NCI-H748 (cell line): ENCODE measurements around the gene SS18L1.

Experiments
- DNase-seq: peaks from one replicate; lab custom pipeline; 2025; ENCODE audit not compliant: unreplicated experiment; lab: John Stamatoyannopoulos, UW

SS18L1 gene

GRCh38 chr20:62151835-62152364, 8.3 kb downstream of the SS18L1 start:
- no peak for DNase-seq

- DNase-seq, result no peak
These were observed 12.1 kb downstream of the SS18L1 start for GRCh38 chr20:62155428-62156253.

GRCh38 chr20:62156254-62156556, 12.6 kb downstream of the SS18L1 start:
- DNase-seq, result no peak

GRCh38 chr20:62156592-62157386, 13.2 kb downstream of the SS18L1 start:
- peak; percentile 24 for DNase-seq

- DNase-seq, result no peak
These were observed 14.0 kb downstream of the SS18L1 start for GRCh38 chr20:62157387-62158087.

GRCh38 chr20:62158088-62158400, 14.5 kb downstream of the SS18L1 start:
- DNase-seq, result no peak

- DNase-seq, result no peak
These were observed 15.0 kb downstream of the SS18L1 start for GRCh38 chr20:62158541-62158940.

GRCh38 chr20:62159052-62159451, 15.5 kb downstream of the SS18L1 start:
- no peak for DNase-seq

- DNase-seq, result no peak
These were observed 16.3 kb downstream of the SS18L1 start for GRCh38 chr20:62159839-62160238.

GRCh38 chr20:62160253-62160652, 16.7 kb downstream of the SS18L1 start:
- DNase-seq, result no peak

- no peak for DNase-seq
These were observed 17.3 kb downstream of the SS18L1 start for GRCh38 chr20:62160876-62161275.

- no peak for DNase-seq
These were observed 17.8 kb downstream of the SS18L1 start for GRCh38 chr20:62161347-62161746.

- DNase-seq, result no peak
These were observed 19.4 kb downstream of the SS18L1 start for GRCh38 chr20:62162765-62163484.

- no peak for DNase-seq
These were observed 19.9 kb downstream of the SS18L1 start for GRCh38 chr20:62163485-62163865.

- peak; percentile 2 for DNase-seq
These were observed 20.6 kb downstream of the SS18L1 start for GRCh38 chr20:62163986-62164762.

GRCh38 chr20:62164879-62165761, 21.6 kb downstream of the SS18L1 start:
- DNase-seq, result no peak

- DNase-seq, result no peak
These were observed 22.3 kb downstream of the SS18L1 start for GRCh38 chr20:62165762-62166399.

GRCh38 chr20:62167474-62167873, 23.9 kb downstream of the SS18L1 start:
- DNase-seq, result no peak

- no peak for DNase-seq
These were observed 24.5 kb downstream of the SS18L1 start for GRCh38 chr20:62168061-62168460.
